Measurements from ENCODE around the gene ATL2.

Gene ATL2

GRCh38 chr2:38254796-38255195 is 122.3 kb downstream of the ATL2 start:
- H3K9ac ChIP-seq (ENCODE audit: low read length) = no peak overlapping the region
- no peak overlapping the region for H2AFZ ChIP-seq (ENCODE audit: low read depth, low read length)
- H3K79me2 ChIP-seq (ENCODE audit: low read length) = no peaks in the 10 kb centered on the region
- H3K36me3 ChIP-seq (replicated peaks; ENCODE audit: low read depth, low read length) = no peaks in the 10 kb centered on the region
- H4K20me1 ChIP-seq (ENCODE audit: insufficient read depth, low read length) = no peaks in the 10 kb centered on the region
- TF ChIP-seq EZH2phosphoT487 (IDR thresholded peaks at IDR 0.05; ENCODE audit: low read depth) (no peak), CTCF (IDR thresholded peaks at IDR 0.05; ENCODE audit: low read depth, low read length) (no peak)
- no peak overlapping the region for H3K27ac ChIP-seq (ENCODE audit: low read length)
- no peaks in the 10 kb centered on the region for H3K27me3 ChIP-seq (ENCODE audit: low read depth, low read length)
- H3K9me3 ChIP-seq (ENCODE audit: insufficient read depth, low read length) = no peaks in the 10 kb centered on the region
- no peak overlapping the region for H3K4me3 ChIP-seq (ENCODE audit: low read length)
- no peaks in the 10 kb centered on the region for H3K4me1 ChIP-seq (ENCODE audit: low read length)
- no peak overlapping the region for H3K4me2 ChIP-seq (ENCODE audit: low read length)

DNA sequence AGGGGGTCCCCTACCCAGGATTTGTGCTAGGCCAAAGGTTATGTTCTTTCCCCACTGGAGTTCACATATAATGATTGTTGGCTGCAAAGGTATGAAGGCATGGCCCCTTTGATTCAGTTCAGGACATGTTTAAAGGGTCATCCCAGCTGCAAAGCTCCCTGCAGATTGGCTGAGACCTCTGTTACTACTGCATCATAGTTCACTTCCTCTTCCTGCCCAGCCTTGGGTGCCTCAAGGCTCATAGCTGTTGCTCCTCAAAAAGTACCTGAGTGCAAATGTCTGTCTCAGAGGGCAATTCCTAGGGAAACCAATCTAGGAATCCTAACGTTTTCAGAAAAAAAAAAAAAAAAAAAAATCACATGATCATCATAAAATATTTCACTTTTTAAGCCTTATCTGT is 125.1 kb downstream of the ATL2 start:
- H3K9me3 ChIP-seq (ENCODE audit: insufficient read depth, low read length) = no peaks in the 10 kb centered on the region
- no peaks in the 10 kb centered on the region for H3K27me3 ChIP-seq (ENCODE audit: low read depth, low read length)
- no peaks in the 10 kb centered on the region for H3K36me3 ChIP-seq (replicated peaks; ENCODE audit: low read depth, low read length)
- no peak overlapping the region for H2AFZ ChIP-seq (ENCODE audit: low read depth, low read length)
- H3K4me2 ChIP-seq (ENCODE audit: low read length) = no peak overlapping the region
- no peaks in the 10 kb centered on the region for H3K79me2 ChIP-seq (ENCODE audit: low read length)
- H3K4me3 ChIP-seq (ENCODE audit: low read length) = no peak overlapping the region
- no peak overlapping the region for H3K9ac ChIP-seq (ENCODE audit: low read length)
- H3K27ac ChIP-seq (ENCODE audit: low read length) = no peak overlapping the region
- H4K20me1 ChIP-seq (ENCODE audit: insufficient read depth, low read length) = no peaks in the 10 kb centered on the region
- no peaks in the 10 kb centered on the region for H3K4me1 ChIP-seq (ENCODE audit: low read length)
- no peak for TF ChIP-seq CTCF (IDR thresholded peaks at IDR 0.05; ENCODE audit: low read depth, low read length)
- no peak for TF ChIP-seq EZH2phosphoT487 (IDR thresholded peaks at IDR 0.05; ENCODE audit: low read depth)

- no peak overlapping the region for H3K27ac ChIP-seq (ENCODE audit: low read length)
- TF ChIP-seq EZH2phosphoT487 (IDR thresholded peaks at IDR 0.05; ENCODE audit: low read depth) (no peak), CTCF (IDR thresholded peaks at IDR 0.05; ENCODE audit: low read depth, low read length) (no peak)
- no peak overlapping the region for H3K9ac ChIP-seq (ENCODE audit: low read length)
- H3K36me3 ChIP-seq (replicated peaks; ENCODE audit: low read depth, low read length) = no peaks in the 10 kb centered on the region
- H3K4me1 ChIP-seq (ENCODE audit: low read length) = no peaks in the 10 kb centered on the region
- no peaks in the 10 kb centered on the region for H3K27me3 ChIP-seq (ENCODE audit: low read depth, low read length)
- H2AFZ ChIP-seq (ENCODE audit: low read depth, low read length) = no peak overlapping the region
- no peaks in the 10 kb centered on the region for H3K9me3 ChIP-seq (ENCODE audit: insufficient read depth, low read length)
- no peaks in the 10 kb centered on the region for H3K79me2 ChIP-seq (ENCODE audit: low read length)
- H3K4me2 ChIP-seq (ENCODE audit: low read length) = no peak overlapping the region
- H3K4me3 ChIP-seq (ENCODE audit: low read length) = no peak overlapping the region
- H4K20me1 ChIP-seq (ENCODE audit: insufficient read depth, low read length) = no peaks in the 10 kb centered on the region
These were observed 128.4 kb downstream of the ATL2 start for GRCh38 chr2:38248707-38249106.

DNA sequence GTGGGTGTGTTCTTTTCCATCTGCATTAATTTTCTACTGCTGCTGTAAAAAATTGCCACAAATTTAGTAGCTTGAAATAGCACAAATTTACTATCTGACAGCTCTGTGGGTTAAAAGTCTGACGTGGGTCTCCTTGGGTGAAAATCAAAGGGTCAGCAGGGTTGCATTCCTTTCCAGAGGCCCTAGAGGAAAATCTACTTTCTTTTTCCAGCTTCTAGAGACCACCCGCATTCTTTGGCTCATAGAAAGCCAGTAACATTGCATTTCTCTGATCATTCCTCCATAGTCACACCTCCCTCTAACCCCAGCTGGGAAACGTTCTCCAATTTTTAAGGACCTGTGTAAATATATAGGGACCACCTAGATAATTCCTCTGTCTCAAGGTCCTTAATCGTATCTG is 128.8 kb downstream of the ATL2 start:
- H3K4me1 ChIP-seq (ENCODE audit: low read length) = no peaks in the 10 kb centered on the region
- no peaks in the 10 kb centered on the region for H3K9me3 ChIP-seq (ENCODE audit: insufficient read depth, low read length)
- H4K20me1 ChIP-seq (ENCODE audit: insufficient read depth, low read length) = no peaks in the 10 kb centered on the region
- TF ChIP-seq CTCF (IDR thresholded peaks at IDR 0.05; ENCODE audit: low read depth, low read length) (no peak), EZH2phosphoT487 (IDR thresholded peaks at IDR 0.05; ENCODE audit: low read depth) (no peak)
- H3K9ac ChIP-seq (ENCODE audit: low read length) = no peak overlapping the region
- no peaks in the 10 kb centered on the region for H3K36me3 ChIP-seq (replicated peaks; ENCODE audit: low read depth, low read length)
- no peak overlapping the region for H3K4me2 ChIP-seq (ENCODE audit: low read length)
- H3K4me3 ChIP-seq (ENCODE audit: low read length) = no peak overlapping the region
- no peaks in the 10 kb centered on the region for H3K79me2 ChIP-seq (ENCODE audit: low read length)
- H3K27ac ChIP-seq (ENCODE audit: low read length) = no peak overlapping the region
- no peaks in the 10 kb centered on the region for H3K27me3 ChIP-seq (ENCODE audit: low read depth, low read length)
- no peak overlapping the region for H2AFZ ChIP-seq (ENCODE audit: low read depth, low read length)
